NCI-H1930 (cell line): ENCODE data around the gene UQCC2.

Source experiments
- DNase-seq, 2 experiments: peaks; one replicate each; lab custom pipeline; 2025; lab: John Stamatoyannopoulos, UW

Gene UQCC2

DNA sequence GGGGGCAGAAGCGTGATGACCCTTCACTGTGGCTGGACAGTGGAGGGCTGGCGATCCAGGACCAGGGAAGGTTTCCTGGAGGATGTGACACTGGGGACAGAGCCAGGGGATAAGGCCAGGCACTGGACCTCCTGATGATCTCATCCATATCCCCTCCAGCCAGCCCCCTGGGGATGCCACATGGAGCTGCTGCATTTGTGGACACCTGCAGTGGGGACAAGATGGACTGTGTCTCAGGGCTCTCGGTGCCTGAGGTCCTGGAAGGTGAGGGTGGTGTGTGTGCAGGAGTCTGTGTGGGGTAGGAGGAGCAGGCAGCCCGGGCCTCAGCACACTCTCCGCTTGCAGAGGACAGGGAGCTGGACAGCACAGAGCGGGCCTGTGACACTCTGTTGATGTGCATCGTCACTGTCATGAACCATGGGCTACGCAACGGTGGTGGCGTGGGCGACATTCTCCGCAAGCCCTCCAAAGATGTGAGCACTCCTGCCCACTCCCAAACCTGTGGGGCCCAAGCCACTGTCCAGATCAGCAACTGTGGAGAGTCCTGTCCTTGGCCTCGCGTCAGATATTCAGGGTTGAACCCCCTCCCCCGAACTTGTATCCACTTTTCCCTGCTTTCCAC lies 19.9 kb downstream of the UQCC2 start:
- no peak for DNase-seq

DNA sequence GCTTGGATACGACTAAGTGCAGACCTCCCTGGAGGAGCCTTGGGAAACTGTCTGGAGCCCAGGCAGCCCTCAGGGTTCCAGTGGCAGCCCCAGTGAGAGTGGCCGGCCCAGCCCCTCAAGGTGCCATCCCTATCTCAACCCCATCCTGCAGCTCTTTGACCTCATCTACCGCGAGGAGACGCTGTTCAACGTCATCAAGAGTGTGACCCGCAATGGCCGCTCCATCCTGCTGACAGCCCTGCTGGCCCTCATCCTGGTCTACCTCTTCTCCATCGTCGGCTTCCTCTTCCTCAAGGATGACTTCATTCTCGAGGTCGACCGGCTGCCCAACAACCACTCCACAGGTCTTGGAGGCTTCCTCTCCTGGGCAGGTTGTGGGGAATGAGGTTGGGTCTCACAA lies 20.7 kb downstream of the UQCC2 start:
- no peak for DNase-seq

DNA sequence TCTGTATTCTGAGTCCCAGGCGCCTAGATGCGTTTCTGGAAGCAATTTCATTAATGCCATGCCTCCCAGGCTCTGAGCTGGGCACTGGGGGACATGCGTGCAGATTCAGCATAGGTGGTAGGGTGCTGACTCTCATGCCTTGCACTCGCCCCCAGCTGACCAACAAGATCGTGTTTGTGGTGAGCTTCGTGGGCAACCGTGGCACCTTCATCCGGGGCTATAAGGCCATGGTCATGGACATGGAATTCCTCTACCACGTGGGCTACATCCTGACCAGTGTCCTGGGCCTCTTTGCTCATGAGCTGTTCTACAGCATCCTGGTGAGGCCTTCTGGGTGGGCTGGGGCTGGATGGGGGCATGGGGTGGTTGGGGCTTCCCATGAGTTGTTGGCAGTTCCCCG lies 21.6 kb downstream of the UQCC2 start:
- no peak for DNase-seq

DNA sequence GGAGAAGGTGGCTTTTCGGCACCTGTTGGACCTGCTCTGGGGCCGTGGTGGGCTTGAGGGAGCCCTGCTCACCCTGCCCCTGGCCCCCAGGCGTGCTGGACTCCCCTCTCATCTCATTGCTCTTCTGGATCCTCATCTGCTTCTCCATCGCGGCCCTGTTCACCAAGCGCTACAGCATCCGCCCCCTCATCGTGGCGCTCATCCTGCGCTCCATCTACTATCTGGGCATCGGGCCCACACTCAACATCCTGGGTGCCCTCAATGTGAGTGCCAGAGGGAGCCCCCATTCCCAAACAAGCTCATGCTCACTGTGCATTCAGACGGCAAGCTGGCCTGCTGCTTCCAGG lies 22.4 kb downstream of the UQCC2 start:
- no peak for DNase-seq

DNA sequence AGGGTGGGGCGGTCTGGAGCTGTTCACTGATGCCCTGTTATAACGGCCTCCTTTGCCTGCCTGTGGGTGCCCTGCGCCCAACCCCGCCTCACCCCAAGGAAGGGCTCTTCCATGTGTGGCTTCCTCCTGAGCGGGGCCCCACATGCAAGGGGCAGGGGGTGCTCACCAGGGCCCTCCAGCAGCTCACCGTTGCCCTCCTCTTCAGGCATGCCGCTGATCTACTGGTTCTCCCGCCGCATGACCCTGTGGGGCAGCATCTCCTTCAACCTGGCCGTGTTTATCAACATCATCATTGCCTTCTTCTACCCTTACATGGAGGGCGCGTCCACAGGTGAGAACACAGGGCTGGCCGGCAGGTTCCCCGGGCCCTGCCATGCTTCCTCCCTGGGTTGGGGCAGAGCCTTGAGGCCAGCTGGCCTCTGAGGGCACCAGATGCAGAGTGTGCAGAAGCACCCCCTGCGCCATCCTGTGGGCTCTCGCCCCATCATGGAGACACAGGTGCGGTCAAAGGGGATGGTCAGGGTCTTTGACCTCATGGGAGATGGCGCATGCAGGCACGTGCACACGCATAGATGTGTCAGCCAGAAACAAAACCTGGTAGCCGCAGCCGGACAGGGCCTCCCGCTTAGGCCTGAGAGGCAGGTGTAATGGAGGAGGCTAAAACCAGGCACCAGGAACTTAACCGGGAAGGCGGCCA lies 22.9 kb downstream of the UQCC2 start:
- no peak for DNase-seq

DNA sequence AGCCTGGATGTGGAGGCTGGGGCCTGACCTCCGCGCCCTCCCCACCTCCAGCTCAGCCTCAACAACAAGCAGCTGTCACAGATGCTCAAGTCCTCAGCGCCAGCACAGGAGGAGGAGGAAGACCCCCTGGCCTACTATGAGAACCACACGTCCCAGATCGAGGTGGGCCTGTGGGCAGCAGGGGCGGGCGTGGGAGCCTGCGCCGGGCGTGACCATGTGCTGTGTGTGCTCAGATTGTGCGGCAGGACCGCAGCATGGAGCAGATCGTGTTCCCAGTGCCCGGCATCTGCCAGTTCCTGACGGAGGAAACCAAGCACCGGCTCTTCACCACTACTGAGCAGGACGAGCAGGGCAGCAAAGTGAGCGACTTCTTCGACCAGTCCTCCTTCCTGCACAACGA lies 23.5 kb downstream of the UQCC2 start:
- no peak for DNase-seq

DNA sequence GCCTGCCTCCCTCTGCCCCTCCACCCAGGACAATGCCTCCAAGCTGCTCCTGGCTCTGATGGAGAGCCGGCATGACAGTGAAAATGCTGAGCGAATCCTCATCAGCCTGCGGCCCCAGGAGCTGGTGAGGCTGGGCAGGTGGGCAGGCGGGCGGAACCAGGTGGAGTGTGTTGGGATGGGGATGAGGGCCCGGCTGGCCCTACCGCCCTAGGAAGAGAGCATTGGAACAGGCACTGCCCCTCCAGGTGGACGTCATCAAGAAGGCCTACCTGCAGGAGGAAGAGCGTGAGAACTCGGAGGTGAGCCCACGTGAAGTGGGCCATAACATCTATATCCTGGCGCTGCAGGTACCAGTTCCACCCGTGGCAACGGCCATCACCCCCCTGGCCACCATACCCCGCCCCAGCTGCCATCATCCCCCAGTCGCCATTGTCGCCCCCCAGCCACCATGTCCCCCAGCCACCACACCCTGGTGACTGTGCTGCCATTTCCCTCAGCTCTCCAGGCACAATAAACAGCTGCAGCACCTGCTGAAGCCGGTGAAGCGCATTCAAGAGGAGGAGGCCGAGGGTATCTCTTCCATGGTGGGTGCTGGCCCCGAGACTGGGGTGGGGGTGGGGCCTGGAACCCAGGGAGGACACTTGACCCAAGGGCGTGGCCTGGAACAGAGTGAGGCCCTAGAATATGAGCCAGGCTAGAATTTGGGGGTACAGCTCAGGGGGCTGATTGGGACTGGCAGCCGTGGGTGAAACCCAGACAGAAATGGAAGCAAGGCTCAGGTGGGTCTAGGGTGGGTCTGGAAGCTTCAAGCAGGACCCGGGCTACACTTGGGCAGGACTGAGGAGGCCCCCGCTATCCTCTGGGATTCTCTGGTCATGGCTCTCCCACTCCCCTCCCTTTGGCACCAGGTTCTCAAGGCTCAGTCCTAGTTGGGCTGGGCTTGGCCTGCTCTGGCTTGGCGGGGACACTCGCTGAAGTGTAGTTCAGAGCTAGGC lies 24.2 kb downstream of the UQCC2 start:
- DNase-seq = no peak

DNA sequence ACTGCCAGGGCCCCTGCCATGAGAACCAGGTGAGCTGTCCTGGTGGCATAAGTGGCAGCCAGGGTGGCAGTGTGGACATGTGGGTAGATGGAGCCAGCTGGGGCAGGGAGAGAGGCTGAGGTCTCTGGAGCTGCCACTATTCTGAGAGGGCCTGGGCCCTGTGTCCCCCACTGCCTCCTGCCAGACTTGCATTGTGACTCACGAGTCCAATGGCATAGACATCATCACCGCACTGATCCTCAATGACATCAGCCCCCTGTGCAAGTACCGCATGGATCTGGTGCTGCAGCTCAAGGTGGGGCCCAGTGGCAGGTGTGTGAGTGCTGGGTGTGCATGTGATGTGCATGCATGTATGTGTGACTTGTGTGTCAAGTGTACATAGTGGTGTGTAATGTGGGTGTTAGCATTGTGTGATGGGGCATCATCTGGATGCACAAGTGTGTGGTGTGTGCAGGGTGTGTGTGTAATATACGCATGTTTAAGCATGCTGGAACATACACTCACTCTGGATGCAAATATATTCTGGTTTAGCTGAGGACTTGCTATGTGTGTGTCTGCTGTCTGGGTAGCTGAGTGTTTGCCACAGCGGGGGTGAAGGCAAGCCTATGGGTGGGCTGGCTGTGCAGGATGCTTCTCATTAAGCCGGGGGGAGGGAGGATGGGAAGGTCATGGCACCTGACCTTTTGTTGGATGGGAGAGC lies 25.1 kb downstream of the UQCC2 start:
- DNase-seq = no peak

DNA sequence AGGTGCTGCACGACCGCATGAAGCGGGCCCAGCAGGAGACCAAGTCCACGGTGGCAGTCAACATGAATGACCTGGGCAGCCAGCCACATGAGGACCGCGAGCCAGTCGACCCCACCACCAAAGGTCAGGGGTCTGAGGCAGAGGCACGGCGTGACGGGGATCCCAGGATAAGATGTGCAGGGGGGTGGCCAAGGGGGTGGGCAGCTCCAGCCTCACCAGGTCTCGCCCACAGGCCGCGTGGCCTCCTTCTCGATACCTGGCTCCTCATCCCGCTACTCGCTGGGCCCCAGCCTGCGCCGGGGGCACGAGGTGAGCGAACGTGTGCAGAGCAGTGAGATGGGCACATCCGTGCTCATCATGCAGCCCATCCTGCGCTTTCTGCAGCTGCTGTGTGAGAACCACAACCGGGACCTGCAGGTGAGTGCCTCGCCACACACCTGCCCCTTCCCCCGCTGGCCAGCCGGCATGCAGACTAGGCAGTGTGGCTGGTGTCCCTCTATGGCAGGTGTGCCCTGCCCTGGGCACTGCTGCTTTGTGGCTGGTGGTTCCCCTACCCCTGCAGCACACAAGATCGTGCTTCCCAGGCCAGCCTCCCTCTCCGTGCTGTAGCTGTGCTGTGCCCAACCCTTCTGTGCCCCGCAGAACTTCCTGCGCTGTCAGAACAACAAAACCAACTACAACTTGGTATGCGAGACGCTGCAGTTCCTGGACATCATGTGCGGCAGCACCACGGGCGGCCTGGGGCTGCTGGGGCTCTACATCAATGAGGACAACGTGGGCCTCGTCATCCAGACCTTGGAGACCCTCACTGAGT lies 25.9 kb downstream of the UQCC2 start:
- DNase-seq = no peak

DNA sequence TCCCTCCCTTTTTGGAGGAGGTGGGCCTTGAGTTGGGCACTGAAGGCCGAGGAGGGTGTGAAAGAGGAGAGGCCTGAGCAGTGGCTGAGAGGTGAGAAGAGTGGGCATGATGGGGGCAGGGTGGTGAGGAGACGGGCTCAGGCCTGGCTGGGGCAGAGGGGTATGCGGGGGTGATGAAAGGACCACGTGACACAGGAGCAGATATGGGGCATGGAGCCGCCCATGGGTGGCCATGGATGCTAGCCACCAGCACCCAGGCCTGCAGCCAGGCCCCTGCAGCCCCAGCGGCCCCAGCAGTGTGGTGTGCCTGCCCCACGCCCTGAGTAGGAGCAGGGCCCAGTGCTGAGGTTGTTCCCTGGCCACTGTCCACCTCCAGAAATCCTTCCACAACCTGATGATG lies 26.5 kb downstream of the UQCC2 start:
- no peak for DNase-seq

DNA sequence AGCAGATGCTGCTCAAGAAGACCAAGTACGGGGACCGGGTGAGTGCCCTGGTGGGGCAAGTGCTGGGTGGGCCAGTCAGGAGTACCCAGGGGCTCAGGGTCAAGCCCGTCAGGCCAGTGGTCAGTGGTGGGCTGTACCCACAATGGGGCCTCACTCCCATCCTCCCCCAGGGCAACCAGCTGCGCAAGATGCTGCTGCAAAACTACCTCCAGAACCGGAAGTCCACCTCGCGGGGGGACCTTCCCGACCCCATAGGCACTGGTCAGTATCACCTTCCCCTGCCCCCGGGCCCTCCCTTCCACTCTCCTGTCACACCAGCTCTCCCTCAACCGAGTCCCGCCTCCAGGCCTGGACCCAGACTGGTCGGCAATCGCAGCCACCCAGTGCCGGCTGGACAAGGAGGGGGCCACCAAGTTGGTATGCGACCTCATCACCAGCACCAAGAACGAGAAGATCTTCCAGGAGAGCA lies 27.0 kb downstream of the UQCC2 start:
- DNase-seq = no peak

DNA sequence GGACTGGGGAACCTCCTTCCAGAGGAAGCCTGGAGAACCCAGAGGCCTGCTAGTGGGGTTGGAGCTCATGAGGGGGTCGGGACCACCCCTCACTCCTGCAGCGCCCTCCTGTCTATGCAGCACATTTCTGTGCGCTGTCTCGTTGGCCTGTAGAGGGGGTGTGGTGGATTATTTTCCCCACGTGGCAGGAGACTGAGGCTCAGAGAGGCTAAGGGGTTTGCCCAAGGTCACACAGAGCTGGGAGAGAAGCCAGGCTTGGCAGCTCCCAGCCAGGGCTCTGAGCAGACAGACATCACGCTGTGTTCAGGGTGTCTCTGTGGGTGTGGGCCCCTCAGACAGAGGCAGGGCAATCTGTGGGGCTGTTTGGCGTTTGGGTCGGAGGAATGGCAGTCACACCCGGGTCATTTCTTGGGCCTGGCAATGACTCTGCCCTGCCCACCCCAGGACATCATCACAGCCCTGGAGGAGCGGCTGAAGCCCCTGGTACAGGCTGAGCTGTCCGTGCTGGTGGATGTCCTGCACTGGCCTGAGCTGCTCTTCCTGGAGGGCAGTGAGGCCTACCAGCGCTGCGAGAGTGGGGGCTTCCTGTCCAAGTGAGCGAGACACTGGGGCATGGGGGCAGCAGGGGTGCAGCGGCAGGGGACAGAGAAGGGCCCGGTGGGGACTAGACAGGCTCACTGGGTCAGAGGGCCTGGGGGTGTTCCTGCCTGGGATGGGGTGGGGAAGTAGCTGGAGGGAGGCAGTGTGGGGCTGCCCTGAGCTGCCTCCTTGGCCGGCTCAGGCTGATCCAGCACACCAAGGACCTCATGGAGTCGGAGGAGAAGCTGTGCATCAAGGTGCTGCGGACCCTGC lies 27.7 kb downstream of the UQCC2 start:
- DNase-seq = no peak

DNA sequence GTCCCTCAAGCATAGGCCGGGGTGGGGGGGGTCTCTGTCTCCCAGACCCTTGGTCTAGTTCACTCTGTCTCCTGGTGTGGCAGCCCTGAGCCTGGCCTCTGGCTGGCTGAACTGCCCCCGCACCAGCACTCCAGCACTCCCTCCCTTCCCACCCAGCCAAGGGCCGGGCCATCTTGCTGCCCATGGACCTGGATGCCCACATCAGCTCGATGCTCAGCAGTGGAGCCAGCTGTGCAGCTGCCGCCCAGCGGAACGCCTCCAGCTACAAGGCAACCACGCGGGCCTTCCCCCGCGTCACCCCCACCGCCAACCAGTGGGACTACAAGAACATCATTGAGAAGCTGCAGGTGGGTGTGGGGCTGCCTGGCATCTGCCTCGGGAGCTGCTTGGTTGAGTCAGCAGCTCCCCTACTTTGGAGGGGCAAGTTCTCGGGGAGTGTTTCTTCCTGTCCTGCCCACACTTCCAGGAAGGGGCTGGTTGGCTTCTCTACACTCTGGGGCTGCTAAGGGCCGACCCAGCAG lies 28.4 kb downstream of the UQCC2 start:
- DNase-seq = no peak

DNA sequence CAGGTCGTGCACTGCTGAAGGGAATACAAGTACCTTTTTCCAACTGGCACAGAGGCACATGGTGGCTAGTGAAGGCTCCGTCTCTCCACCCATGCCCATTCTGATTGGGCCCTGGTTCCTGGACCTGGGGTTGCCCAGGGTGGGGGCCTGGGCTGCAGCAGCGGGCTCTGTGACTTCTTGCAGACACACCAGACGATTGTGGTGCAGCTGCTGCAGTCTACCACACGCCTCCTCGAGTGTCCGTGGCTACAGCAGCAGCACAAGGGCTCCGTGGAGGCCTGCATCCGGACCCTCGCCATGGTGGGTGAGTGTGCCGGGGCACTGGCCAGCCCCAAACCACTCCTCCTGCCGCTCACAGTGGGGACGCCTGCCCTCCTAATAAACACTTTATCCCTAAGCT lies 29.2 kb downstream of the UQCC2 start:
- DNase-seq = no peak

DNA sequence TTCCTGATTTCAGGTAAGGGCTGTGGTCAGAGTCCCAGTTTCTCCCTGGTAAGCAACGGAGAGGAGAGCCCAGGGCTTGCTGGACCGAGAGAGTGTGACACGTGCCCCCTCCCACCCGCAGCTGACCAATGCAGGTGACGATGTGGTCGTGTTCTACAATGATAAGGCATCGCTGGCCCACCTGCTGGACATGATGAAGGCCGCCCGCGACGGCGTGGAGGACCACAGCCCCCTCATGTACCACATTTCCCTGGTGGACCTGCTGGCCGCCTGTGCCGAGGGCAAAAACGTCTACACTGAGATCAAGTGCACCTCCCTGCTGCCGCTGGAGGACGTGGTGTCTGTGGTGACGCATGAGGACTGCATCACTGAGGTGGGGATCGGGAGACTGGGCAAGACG lies 31.7 kb downstream of the UQCC2 start:
- DNase-seq = no peak

DNA sequence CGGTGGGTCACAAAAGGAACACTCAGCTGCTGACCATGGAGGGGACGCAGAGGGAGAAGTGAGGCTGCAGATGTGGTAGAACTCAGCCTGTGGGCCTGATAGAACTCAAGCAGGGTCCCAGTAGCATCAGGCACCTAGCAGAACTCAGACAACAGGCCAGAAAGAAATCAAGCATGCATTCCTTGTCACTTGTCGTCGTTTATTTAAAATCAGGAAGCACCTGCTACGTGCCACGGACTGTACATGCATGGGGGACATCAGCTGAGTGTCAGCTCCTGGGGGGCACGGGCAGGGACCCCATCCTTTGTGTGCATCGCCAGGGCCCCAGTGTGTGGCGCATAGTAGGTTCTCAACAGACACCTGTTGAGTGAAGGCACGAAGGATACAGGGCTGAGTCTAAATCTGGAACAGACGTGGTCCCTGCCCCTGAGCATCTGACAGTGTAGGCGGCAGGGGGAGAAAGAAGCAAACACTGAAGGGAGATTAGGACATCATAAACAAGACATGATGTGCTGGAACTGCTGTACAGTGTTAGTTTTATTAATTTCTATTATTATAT lies 32.5 kb downstream of the UQCC2 start:
- no peak for DNase-seq

DNA sequence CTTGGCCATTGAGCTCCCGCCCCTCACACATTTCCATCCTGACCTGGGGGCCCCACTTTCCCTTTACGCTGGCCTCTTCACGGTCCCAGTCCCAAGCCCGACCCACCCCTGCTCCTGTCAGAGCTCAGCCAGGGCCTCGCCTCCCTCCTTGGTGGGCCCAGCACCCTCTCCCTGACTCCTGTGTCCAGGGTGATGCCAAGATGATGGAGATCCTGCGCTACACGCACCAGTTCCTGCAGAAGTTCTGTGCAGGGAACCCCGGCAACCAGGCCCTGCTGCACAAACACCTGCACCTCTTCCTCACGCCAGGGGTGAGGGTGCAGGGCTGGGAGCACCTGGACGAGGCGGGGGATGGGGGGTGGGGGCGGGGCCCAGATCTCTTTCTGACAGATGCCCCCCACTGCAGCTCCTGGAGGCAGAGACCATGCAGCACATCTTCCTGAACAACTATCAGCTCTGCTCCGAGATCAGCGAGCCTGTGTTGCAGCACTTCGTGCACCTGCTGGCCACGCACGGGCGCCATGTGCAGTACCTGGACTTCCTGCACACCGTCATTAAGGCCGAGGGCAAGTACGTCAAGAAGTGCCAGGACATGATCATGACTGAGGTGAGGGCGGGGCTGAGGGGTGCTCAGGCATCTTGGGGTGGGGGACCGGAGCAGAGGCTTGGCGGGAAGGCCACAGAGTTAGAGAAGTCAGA lies 33.1 kb downstream of the UQCC2 start:
- DNase-seq = no peak

DNA sequence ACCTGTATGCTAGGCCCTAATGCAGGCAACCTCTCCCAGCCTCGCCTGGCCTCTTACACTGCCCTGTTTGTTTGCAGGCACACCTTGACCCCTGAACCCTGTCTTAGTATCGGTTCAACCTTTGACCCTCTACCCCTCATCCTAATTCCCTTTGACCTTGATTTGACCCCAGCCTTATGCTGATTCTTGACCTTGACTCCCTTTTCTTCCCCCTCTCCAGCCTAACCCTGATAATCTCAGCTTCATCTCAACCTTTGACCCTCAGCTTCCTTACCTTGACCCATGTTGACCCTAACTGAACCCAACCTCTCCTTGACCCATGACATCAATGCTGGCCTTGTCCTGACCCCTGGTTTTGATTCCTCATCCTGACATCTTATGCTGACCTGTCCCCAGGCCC lies 33.8 kb downstream of the UQCC2 start:
- DNase-seq = no peak

DNA sequence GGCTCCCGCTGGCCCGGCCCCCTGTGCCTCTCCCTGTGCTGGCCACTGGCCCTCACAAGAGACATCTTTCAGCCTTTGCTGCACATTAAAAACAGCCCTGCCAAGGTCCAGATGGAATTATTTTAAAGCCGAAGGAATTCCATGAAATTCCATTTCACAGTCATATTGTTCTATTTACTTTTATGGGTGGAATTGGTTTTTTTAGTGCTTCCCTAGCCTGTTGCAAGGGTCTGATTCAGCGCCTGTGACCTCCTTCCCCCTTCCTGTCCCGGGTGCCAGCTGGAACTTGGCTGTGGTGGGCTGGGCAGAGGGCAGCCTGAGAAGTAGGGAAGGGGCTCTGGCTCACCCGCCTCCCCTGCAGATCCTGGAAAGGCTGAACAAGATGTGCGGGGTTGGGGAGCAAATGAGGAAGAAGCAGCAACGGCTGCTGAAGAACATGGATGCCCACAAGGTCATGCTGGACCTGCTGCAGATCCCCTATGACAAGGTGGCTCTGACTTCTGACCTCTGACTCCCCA lies 34.3 kb downstream of the UQCC2 start:
- no peak for DNase-seq
